Effector memory CD8-positive, alpha-beta T cell (primary cell): ENCODE results near the gene ALKBH5.

ENCODE experiments used
- ATAC-seq: fragments of 150-1000 bp; cut with Tn5 transposase; replicated peaks from 2 replicates; pipeline ENCODE4 v1.10.0; 2021; ENCODE audit warnings: mild to moderate bottlenecking, moderate library complexity
- DNase-seq, 3 experiments: peaks; one replicate each; pipeline ENCODE4 v3.0.0; 2021
- H3K27ac Mint-ChIP-seq, 2 donors: one replicate each; pipeline ENCODE4 v1.8.0; 2022; ENCODE audit warnings: mild to moderate bottlenecking in 2 of 2, mixed read lengths in 2 of 2, moderate library complexity in 2 of 2
- H3K27me3 Mint-ChIP-seq, 2 donors: one replicate each; pipeline ENCODE4 v1.8.0; 2022; ENCODE audit warnings: mixed read lengths in 2 of 2
- H3K36me3 Mint-ChIP-seq: one replicate; pipeline ENCODE4 v1.8.0; 2022; ENCODE audit warnings: mild to moderate bottlenecking, moderate library complexity, mixed read lengths; ENCODE audit not compliant: insufficient read depth
- H3K4me1 Mint-ChIP-seq, 2 donors: one replicate each; pipeline ENCODE4 v1.8.0; 2022; ENCODE audit warnings: low read depth in 2 of 2, mixed read lengths in 2 of 2
- H3K4me3 Mint-ChIP-seq, 2 donors: one replicate each; pipeline ENCODE4 v1.8.0; 2022; ENCODE audit warnings: mild to moderate bottlenecking in 2 of 2, mixed read lengths in 2 of 2, moderate library complexity in 2 of 2
- H3K9me3 Mint-ChIP-seq, 2 donors: one replicate each; pipeline ENCODE4 v1.8.0; 2022; ENCODE audit warnings: mixed read lengths in 2 of 2

The ALKBH5 gene

GRCh38 chr17:18235743-18236256 lies 52.2 kb downstream of the ALKBH5 start:
- Mint-ChIP-seq H3K9me3 (no peaks in the 10 kb centered on the region), H3K27ac (peak overlapping the region in 1 of 2 donors; percentile 49), H3K4me3 (no peak overlapping the region), H3K4me1 (peaks cover 0 to 1% of the 10 kb centered on the region in 2 donors), H3K36me3 (peaks cover 12% of the 10 kb centered on the region), H3K27me3 (no peaks in the 10 kb centered on the region)
- no peak for ATAC-seq
- no peak for DNase-seq

- no peaks in the 10 kb centered on the region for H3K27me3 Mint-ChIP-seq
- H3K4me1 Mint-ChIP-seq: peaks cover 0 to 1% of the 10 kb centered on the region in 2 donors
- ATAC-seq: no peak
- no peaks in the 10 kb centered on the region for H3K9me3 Mint-ChIP-seq
- H3K4me3 Mint-ChIP-seq: no peak overlapping the region
- H3K27ac Mint-ChIP-seq: peak overlapping the region in 1 of 2 donors; percentile 81
- H3K36me3 Mint-ChIP-seq: peaks cover 12% of the 10 kb centered on the region
- no peak for DNase-seq
Observed at GRCh38 chr17:18236494-18236893, 52.9 kb downstream of the ALKBH5 start.

- Mint-ChIP-seq H3K36me3 (peaks cover 14% of the 10 kb centered on the region), H3K9me3 (no peaks in the 10 kb centered on the region), H3K27me3 (no peaks in the 10 kb centered on the region), H3K4me3 (no peak overlapping the region), H3K4me1 (peaks cover 0 to 1% of the 10 kb centered on the region in 2 donors), H3K27ac (no peak overlapping the region)
- DNase-seq (no peak), ATAC-seq (no peak)
Observed at GRCh38 chr17:18237461-18237860, 53.8 kb downstream of the ALKBH5 start.

GRCh38 chr17:18238299-18238698 lies 54.7 kb downstream of the ALKBH5 start:
- H3K36me3 Mint-ChIP-seq: peaks cover 18% of the 10 kb centered on the region
- peaks cover 0 to 1% of the 10 kb centered on the region in 2 donors for H3K4me1 Mint-ChIP-seq
- no peaks in the 10 kb centered on the region for H3K9me3 Mint-ChIP-seq
- no peaks in the 10 kb centered on the region for H3K27me3 Mint-ChIP-seq
- ATAC-seq: no peak
- no peak overlapping the region for H3K4me3 Mint-ChIP-seq
- H3K27ac Mint-ChIP-seq: no peak overlapping the region
- DNase-seq: no peak

GRCh38 chr17:18240449-18240848 lies 56.8 kb downstream of the ALKBH5 start:
- no peak overlapping the region for H3K4me3 Mint-ChIP-seq
- peak overlapping the region in 1 of 2 donors; percentile 82 for H3K27ac Mint-ChIP-seq
- DNase-seq (no peak), ATAC-seq (no peak)
- H3K9me3 Mint-ChIP-seq: no peaks in the 10 kb centered on the region
- no peaks in the 10 kb centered on the region for H3K27me3 Mint-ChIP-seq
- H3K36me3 Mint-ChIP-seq: peaks cover 28% of the 10 kb centered on the region
- no peaks in the 10 kb centered on the region for H3K4me1 Mint-ChIP-seq

DNA sequence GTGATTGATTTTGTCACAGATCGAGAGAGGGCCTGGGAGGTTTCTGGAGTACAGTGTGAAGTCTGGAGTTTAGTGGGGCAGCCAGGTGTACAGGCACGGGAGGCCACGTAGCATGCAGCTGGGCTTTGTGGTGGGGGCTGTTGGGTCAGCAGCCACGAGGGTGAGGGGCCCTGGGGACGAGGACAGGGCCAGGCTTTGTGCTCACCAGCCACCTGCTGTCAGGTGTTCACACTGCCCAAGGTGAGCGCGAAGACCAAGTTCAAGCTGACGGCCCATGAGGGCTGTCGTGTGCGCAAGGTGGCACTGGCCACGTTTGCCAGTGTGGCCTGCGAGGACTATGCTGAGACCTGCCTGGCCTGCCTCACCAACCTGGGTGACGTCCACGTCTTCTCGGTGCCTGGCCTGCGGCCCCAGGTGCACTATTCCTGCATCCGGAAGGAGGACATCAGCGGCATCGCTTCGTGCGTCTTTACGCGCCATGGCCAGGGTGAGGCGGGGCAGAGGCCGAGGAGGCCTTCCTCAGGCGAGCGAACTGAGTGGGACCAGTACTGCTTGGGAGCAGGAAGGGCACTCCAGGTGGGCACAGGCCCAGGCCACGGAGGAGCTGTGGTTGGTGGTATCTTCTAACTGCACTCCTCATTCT lies 57.7 kb downstream of the ALKBH5 start:
- no peak for DNase-seq
- Mint-ChIP-seq H3K9me3 (no peaks in the 10 kb centered on the region), H3K4me1 (no peaks in the 10 kb centered on the region), H3K27ac (peak overlapping the region in 1 of 2 donors; percentile 20), H3K4me3 (no peak overlapping the region), H3K27me3 (no peaks in the 10 kb centered on the region), H3K36me3 (peaks cover 33% of the 10 kb centered on the region)
- no peak for ATAC-seq

GRCh38 chr17:18245038-18245776 lies 61.6 kb downstream of the ALKBH5 start:
- Mint-ChIP-seq H3K27ac (no peak overlapping the region), H3K4me1 (peaks cover 4 to 6% of the 10 kb centered on the region in 2 donors), H3K9me3 (no peaks in the 10 kb centered on the region), H3K4me3 (no peak overlapping the region), H3K27me3 (no peaks in the 10 kb centered on the region), H3K36me3 (peaks cover 51% of the 10 kb centered on the region)
- DNase-seq (no peak), ATAC-seq (no peak)

DNA sequence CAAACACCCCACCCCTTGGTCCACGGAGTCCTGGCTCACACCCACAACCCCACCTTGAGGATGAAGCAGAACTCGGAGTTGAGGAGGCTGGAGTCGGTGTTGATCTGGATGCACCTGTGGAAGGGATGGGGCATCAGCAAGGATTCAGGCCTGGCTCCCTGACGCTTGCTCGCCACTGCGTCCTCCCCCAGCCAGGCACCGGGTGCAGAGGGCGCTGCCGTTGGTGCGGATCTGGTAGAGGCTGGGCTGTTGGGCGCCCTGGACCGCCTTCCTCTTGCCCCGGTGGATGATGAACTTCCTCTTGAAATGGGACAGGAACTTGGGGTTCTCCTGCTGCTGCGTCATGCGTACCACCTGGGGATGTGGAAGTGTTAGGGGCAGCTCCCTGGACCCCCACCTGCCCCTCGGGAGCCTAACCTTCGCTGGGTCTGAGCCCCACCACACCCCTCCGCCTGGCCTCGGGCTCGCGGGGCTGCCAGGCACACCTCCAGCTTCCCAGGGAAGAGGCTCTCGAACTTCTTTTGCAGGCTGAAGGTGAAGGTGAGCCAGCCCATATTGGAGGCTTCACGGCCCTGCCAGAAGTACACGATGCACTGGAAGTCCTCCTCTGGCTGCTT lies 62.6 kb downstream of the ALKBH5 start:
- Mint-ChIP-seq H3K9me3 (no peaks in the 10 kb centered on the region), H3K27ac (peak overlapping the region in 1 of 2 donors; percentile 57), H3K4me3 (no peak overlapping the region), H3K36me3 (peaks cover 59% of the 10 kb centered on the region), H3K27me3 (no peaks in the 10 kb centered on the region), H3K4me1 (peaks cover 4 to 6% of the 10 kb centered on the region in 2 donors)
- ATAC-seq (no peak), DNase-seq (no peak)

DNA sequence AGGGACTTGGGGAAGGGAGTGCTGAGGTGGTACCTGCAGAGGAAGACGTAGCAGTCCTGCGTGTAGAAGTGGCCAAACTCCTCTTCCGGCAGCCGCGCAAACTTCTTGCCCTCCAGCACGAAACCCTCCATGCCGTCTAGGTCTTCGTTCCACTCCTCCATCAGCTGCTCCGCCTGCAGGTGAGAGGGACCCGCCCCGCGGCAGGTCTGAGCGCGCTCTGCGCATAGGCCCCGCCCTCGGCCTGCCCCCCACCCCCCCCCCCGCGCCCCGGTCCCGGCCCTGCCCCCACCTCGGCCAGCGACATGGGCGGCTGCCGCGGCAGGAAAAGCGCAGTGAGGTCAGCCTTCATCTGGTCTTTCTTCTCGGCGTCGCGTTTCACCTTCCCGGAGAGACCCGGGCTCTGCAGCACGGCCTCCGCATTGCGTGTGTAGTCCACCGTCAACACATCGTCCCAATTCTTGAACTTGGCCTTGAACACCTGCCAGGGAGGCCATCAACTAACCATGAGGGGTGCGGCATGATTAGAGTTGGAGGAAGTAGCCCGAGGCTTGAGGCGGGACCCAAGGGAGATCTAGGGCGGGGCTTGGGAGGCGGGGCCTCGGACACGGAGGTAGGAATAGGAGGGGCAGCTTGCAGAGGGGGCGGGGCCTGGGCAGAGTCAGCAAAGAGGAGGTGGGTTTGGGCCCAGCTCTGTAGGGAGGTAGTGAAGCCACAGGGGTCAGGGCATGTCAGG lies 63.4 kb downstream of the ALKBH5 start:
- peak; percentile 23 for ATAC-seq
- Mint-ChIP-seq H3K27ac (peak overlapping the region in 1 of 2 donors; percentile 59), H3K36me3 (peaks cover 66% of the 10 kb centered on the region), H3K27me3 (no peaks in the 10 kb centered on the region), H3K4me1 (peaks cover 4 to 8% of the 10 kb centered on the region in 2 donors), H3K4me3 (no peak overlapping the region), H3K9me3 (no peaks in the 10 kb centered on the region)
- DNase-seq: no peak

DNA sequence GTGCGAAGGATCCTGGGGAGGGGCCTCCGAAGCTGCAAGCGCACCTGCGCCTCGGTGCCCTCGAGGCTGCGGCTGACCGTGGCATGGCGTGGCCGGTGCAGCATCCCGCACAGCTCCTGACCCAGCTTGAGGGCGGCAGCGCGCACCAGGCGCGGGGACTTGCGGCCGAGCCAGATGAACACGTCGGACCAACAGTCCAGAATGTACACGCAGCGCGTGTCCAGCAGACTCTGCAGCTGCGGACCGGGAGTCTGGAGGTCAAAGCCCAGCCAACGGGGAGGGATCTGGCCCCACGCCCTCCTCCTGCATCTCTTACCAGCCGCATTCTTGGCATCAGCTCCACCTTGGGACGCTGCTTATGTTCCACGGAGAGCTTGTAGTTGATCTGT lies 64.0 kb downstream of the ALKBH5 start:
- H3K27ac Mint-ChIP-seq: peak overlapping the region in 1 of 2 donors; percentile 73

DNA sequence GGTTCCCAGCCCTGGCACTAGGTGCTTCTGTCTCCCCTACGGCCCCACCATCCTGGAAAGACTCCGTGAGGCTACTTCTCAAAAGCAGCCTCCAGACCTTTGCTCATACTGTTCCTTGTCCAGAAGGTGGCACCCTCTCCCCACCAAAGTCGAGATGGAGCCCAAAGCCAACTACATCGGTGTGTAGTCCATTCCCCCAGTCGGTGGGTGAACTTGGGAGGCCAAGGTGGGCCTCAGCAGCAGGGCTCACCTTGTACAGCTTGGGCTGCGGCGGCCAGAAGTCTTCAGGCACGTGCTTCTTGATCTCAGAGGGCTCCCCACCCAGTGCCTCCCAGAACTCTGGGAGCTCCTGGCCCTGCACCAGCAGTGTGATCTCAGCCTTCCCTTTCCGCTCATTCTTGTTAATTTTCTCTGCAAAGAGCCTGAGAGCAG lies 64.7 kb downstream of the ALKBH5 start:
- Mint-ChIP-seq H3K27ac (peak overlapping the region; percentile 73 to 83), H3K9me3 (no peaks in the 10 kb centered on the region), H3K36me3 (peaks cover 71% of the 10 kb centered on the region), H3K4me1 (peaks cover 4 to 8% of the 10 kb centered on the region in 2 donors), H3K27me3 (no peaks in the 10 kb centered on the region), H3K4me3 (no peak overlapping the region)
- peak; percentile 83 for ATAC-seq
- peak; percentile 59 to 62 (median 59) for DNase-seq

More for the DNA sequence above, 64.0 kb downstream of the ALKBH5 start:
- no peaks in the 10 kb centered on the region for H3K27me3 Mint-ChIP-seq
- peaks cover 69% of the 10 kb centered on the region for H3K36me3 Mint-ChIP-seq
- H3K4me1 Mint-ChIP-seq: peaks cover 4 to 8% of the 10 kb centered on the region in 2 donors
- H3K9me3 Mint-ChIP-seq: no peaks in the 10 kb centered on the region
- DNase-seq (no peak), ATAC-seq (no peak)
- no peak overlapping the region for H3K4me3 Mint-ChIP-seq

- no peaks in the 10 kb centered on the region for H3K27me3 Mint-ChIP-seq
- no peak for DNase-seq
- H3K9me3 Mint-ChIP-seq: no peaks in the 10 kb centered on the region
- no peak overlapping the region for H3K4me3 Mint-ChIP-seq
- H3K36me3 Mint-ChIP-seq: peaks cover 75% of the 10 kb centered on the region
- ATAC-seq: no peak
- H3K27ac Mint-ChIP-seq: peak overlapping the region in 1 of 2 donors; percentile 73
- peaks cover 4 to 8% of the 10 kb centered on the region in 2 donors for H3K4me1 Mint-ChIP-seq
Observed at GRCh38 chr17:18248811-18249210, 65.2 kb downstream of the ALKBH5 start.

- Mint-ChIP-seq H3K27me3 (no peaks in the 10 kb centered on the region), H3K36me3 (peaks cover 81% of the 10 kb centered on the region), H3K9me3 (no peaks in the 10 kb centered on the region), H3K4me1 (peaks cover 4 to 8% of the 10 kb centered on the region in 2 donors), H3K4me3 (peak overlapping the region in 1 of 2 donors; percentile 30), H3K27ac (peak overlapping the region; percentile 20 to 65)
- no peak for DNase-seq
- no peak for ATAC-seq
Observed at GRCh38 chr17:18250259-18250658, 66.6 kb downstream of the ALKBH5 start.
